T-cell (primary cell): ENCODE measurements around the gene TMPRSS9. TPM values are rescaled to one million over a fixed set of nuclear protein-coding genes. Genes with fewer than 3 reads are reported as not detected.

ENCODE experiments used
- ATAC-seq, 4 experiments: fragments of 200-7000 bp in 3 of 4; fragments of 150-1000 bp in 1 of 4; cut with Tn5 transposase; replicated peaks in 1 of 4; 1 replicate in 3 of 4; 2 replicates in 1 of 4; pipeline ENCODE4 v1.10.0; 2021; ENCODE audit warnings: moderate library complexity in 3 of 4, mild to moderate bottlenecking in 2 of 4, moderate number of reproducible peaks in 1 of 4
- CTCF ChIA-PET, 2 donors: fragments of 300-600 bp; sonication (Branson Sonifier 250); formaldehyde crosslinking; loops; one replicate each; lab custom pipeline; 2022; ENCODE audit warnings: antibody characterized with exemption in 2 of 2; lab: Charles Lee
- POLR2A ChIA-PET, 2 donors: fragments of 300-600 bp; sonication (Branson Sonifier 250); formaldehyde crosslinking; loops; one replicate each; lab custom pipeline; 2022; ENCODE audit warnings: antibody characterized with exemption in 2 of 2; lab: Charles Lee
- DNase-seq, 35 experiments: peaks; one replicate each; pipeline versions ENCODE4 v3.0.0 to v3.0.0-alpha.2; 2013 to 2023
- H3K27ac ChIP-seq: one replicate; pipeline ENCODE4 v1.5.1; 2013; ENCODE audit warnings: low read length
- H3K27me3 ChIP-seq, 2 experiments: replicated peaks in 1 of 2; 1 replicate in 1 of 2; 2 replicates in 1 of 2; pipeline versions ENCODE4 v1.6.1 to v1.7.0; 2013; ENCODE audit warnings: low read length in 1 of 2, mixed read lengths in 1 of 2; ENCODE audit not compliant: control insufficient read depth in 2 of 2, insufficient read depth in 2 of 2; ENCODE audit errors: extremely low read depth in 1 of 2
- H3K36me3 ChIP-seq, 2 donors: 1 replicate in 1 of 2; 2 replicates in 1 of 2; pipeline versions ENCODE4 v1.6.1 to v1.7.0; 2013; ENCODE audit warnings: low read length in 1 of 2; ENCODE audit not compliant: control insufficient read depth in 2 of 2, insufficient read depth in 1 of 2; ENCODE audit errors: extremely low read depth in 1 of 2
- H3K4me1 ChIP-seq, 2 experiments: 1 replicate in 1 of 2; 2 replicates in 1 of 2; pipeline versions ENCODE4 v1.6.1 to v1.7.0; 2013; ENCODE audit warnings: low read length in 2 of 2, mixed read lengths in 1 of 2; ENCODE audit not compliant: insufficient read depth in 2 of 2, control insufficient read depth in 1 of 2; ENCODE audit errors: extremely low read depth in 1 of 2
- H3K4me3 ChIP-seq, 2 donors: 1 replicate in 1 of 2; 2 replicates in 1 of 2; pipeline versions ENCODE4 v1.5.1 to v1.7.0; 2013; ENCODE audit warnings: mild to moderate bottlenecking in 2 of 2, low read length in 1 of 2, moderate library complexity in 1 of 2; ENCODE audit not compliant: control insufficient read depth in 1 of 2; ENCODE audit errors: extremely low read depth in 1 of 2
- H3K9me3 ChIP-seq: 2 replicates; pipeline ENCODE4 v1.7.0; 2013
- H3K27ac Mint-ChIP-seq, 2 donors: one replicate each; pipeline ENCODE4 v1.8.0; 2020 to 2021; ENCODE audit warnings: mild to moderate bottlenecking in 2 of 2, mixed read lengths in 2 of 2
- H3K27me3 Mint-ChIP-seq, 2 donors: one replicate each; pipeline ENCODE4 v1.8.0; 2021 to 2022; ENCODE audit warnings: mixed read lengths in 2 of 2
- H3K36me3 Mint-ChIP-seq: one replicate; pipeline ENCODE4 v1.8.0; 2021; ENCODE audit warnings: mixed read lengths
- H3K4me1 Mint-ChIP-seq, 3 donors: one replicate each; pipeline ENCODE4 v1.8.0; 2020 to 2022; ENCODE audit warnings: mixed read lengths in 3 of 3, mild to moderate bottlenecking in 1 of 3
- H3K4me3 Mint-ChIP-seq, 3 donors: one replicate each; pipeline ENCODE4 v1.8.0; 2020 to 2022; ENCODE audit warnings: mild to moderate bottlenecking in 3 of 3, mixed read lengths in 3 of 3, moderate library complexity in 3 of 3
- H3K9me3 Mint-ChIP-seq, 3 donors: one replicate each; pipeline ENCODE4 v1.8.0; 2020 to 2022; ENCODE audit warnings: mixed read lengths in 3 of 3
- WGBS: methylation state at CpG from one replicate; pipeline ENCODE4 v1.1.5; 2013; ENCODE audit warnings: missing lambda C conversion rate; ENCODE audit not compliant: insufficient coverage; 5-methylcytosine and 5-hydroxymethylcytosine counted together
- total RNA-seq, 35 experiments: library from RNA in 6 of 35; stranded (reverse) in 6 of 35; fragments of 120-200 nt in 1 of 35; gene quantifications; one replicate each; pipeline versions ENCODE4 v1.2.1 to v1.2.4 and lab custom pipeline; 2013 to 2026

Gene TMPRSS9
- total RNA-seq, 5 donors from 2014 or later (not counting 1 experiment from before 2014, with no cell fraction given), result not detected

DNA sequence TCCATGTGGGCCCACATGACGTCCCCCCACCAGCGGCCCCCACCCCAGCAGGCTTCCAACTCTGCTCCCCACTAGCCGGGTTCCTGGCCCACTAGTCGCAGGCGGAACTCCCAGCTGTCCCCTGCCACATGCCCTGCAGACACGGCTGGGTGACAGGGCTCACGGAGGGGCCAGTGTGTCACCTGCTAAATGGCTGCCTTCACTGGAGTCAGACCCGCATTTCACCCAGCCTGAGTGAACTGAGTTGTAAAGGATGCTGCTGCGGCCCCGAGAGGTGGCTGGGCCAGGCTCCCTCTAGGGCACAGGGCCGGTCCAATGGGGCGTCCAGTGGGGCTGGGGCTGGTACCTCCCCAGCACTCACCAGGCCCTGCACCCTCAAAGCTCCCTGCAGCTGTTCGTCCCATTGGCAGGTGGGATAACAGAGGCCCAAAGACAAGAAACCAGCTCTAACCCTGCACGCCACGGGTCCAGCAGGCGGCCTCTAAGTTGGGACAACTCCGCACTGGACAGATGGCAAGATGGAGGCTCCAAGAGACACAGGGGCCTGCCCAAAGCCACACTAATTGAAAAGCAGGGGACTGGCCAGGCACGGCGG is 93.5 kb downstream of the TMPRSS9 start:
- H3K9me3 ChIP-seq, result no peaks in the 10 kb centered on the region
- Mint-ChIP-seq H3K27me3 (no peaks in the 10 kb centered on the region), H3K4me3 (peak overlapping the region in 1 of 3 donors; percentile 22), H3K27ac (no peak overlapping the region), H3K36me3 (no peaks in the 10 kb centered on the region), H3K9me3 (no peaks in the 10 kb centered on the region), H3K4me1 (peaks cover 7 to 22% (median 20%) of the 10 kb centered on the region in 3 donors)
- ChIA-PET CTCF (interaction anchor here in 1 of 2 donors (0.6 kb wide), 1 partner anchor 181 kb away, joined by 3 read pairs; no protein-coding TSS in a partner anchor), POLR2A (no interaction called here)
- no peak overlapping the region for H3K27ac ChIP-seq
- ATAC-seq (no peak), DNase-seq (no peak)
- peaks cover 3 to 26% of the 10 kb centered on the region in 2 experiments for H3K4me1 ChIP-seq
- H3K4me3 ChIP-seq, result no peak overlapping the region
- no peaks in the 10 kb centered on the region for H3K27me3 ChIP-seq
- H3K36me3 ChIP-seq, result peaks cover 0 to 4% of the 10 kb centered on the region in 2 donors
- WGBS, result 94% methylated on average over 19 of the region's 19 CpGs

DNA sequence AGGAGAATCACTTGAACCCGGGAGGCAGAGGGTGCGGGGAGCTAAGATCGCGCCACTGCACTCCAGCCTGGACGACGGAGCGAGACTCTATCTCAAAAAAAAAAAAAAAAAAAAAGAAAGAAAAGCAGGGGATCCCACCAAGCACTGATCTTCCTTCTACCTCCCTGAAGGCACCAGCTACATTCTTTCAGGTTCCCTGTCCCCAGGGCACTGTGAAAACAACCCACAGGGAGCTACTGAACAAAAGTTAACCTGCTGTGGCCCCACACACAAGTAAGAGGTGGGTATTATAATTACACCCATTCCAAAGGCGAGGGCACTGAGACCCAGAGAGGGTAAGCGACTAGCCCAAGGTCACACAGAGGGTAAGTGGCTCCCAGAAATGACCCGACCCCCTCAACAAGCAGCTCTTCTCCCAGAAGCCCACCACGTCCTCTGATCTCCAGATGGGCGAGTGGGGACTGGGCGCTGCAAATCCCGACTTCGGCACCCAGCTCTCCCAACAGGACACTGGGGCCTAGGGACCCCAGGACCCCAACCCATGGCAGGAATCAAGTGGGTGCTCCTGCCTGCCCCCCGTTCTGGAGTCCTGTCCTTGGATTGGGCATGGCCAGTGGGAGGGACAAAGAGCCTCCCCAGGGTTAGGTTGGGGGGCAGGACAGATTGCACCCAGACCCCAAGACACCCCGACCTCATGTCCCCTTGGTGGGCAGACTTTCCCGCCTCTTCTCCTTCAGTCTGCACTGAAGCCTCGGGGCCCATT is 94.3 kb downstream of the TMPRSS9 start:
- H3K27ac ChIP-seq, result no peak overlapping the region
- no peaks in the 10 kb centered on the region for H3K36me3 Mint-ChIP-seq
- H3K36me3 ChIP-seq, result peaks cover 0 to 4% of the 10 kb centered on the region in 2 donors
- ATAC-seq (no peak), DNase-seq (no peak)
- peaks cover 7 to 20% (median 18%) of the 10 kb centered on the region in 3 donors for H3K4me1 Mint-ChIP-seq
- H3K4me3 Mint-ChIP-seq, result peak overlapping the region; percentile 78 to 86 (median 83)
- no peaks in the 10 kb centered on the region for H3K9me3 Mint-ChIP-seq
- POLR2A ChIA-PET, result interaction anchor here in 1 of 2 donors (0.5 kb wide), 1 partner anchor 15 kb away, joined by 4 read pairs; no protein-coding TSS in a partner anchor
- CTCF ChIA-PET, result interaction anchor here in 1 of 2 donors (0.6 kb wide), 1 partner anchor 180 kb away, joined by 3 read pairs; no protein-coding TSS in a partner anchor
- H3K27me3 ChIP-seq, result no peaks in the 10 kb centered on the region
- 85% methylated on average over 10 of the region's 19 CpGs for WGBS
- H3K27ac Mint-ChIP-seq, result no peak overlapping the region
- no peak overlapping the region for H3K4me3 ChIP-seq
- no peaks in the 10 kb centered on the region for H3K27me3 Mint-ChIP-seq
- H3K9me3 ChIP-seq, result no peaks in the 10 kb centered on the region
- H3K4me1 ChIP-seq, result peaks cover 3 to 26% of the 10 kb centered on the region in 2 experiments

DNA sequence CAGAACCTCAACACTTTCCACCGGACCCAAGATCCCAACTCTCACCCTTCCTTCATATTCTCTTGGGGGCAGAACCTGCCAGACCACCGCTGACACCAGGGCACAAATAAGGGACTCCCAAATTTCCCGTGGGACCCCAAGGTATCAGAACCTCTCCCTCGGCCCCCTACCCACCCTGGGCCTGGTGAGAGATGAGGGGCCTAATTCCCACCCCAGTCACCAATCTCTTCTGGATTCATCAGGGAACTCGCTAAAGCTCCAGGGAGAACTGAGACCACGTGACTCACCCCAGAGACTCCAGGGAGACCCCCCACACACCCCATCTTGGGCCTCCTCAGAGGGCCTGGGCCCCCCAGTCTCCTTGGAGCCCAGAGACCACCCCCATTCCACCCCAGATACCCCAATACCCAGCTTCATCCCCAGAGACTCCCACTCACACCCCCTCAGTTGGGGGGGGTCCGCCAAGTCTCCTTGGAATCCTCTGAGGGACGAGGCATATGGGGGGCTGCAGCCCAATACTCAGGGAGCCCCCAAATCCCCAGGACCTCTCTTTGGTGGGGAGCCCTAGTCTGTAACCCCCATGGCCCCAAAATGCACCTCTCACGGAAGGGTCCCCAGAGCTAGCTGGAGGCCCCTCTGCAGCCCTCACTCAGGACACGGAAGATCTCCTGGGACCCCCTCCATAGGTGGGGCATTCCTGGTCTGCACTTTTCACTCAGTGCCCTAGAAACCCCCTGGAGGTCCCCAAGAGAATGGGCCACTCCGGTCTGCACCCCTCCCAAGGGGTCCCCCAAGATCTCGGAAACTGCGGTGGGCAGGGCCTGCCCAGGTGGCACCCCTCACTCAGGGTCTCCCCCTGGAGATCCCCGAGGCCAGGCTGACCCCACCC is 95.1 kb downstream of the TMPRSS9 start:
- CTCF ChIA-PET, result interaction anchor here in 1 of 2 donors (0.9 to 1.4 kb wide), 2 partner anchors 167 to 726 kb away, joined by 3 to 7 read pairs; no protein-coding TSS in a partner anchor
- H3K27me3 Mint-ChIP-seq, result no peaks in the 10 kb centered on the region
- Histone ChIP-seq H3K27me3 (no peaks in the 10 kb centered on the region), H3K36me3 (peaks cover 0 to 4% of the 10 kb centered on the region in 2 donors), H3K27ac (peak overlapping the region; percentile 57), H3K4me1 (peaks cover 3 to 26% of the 10 kb centered on the region in 2 experiments), H3K9me3 (no peaks in the 10 kb centered on the region), H3K4me3 (peak overlapping the region; percentile 75 to 90)
- POLR2A ChIA-PET, result interaction anchor here in 1 of 2 donors (1.1 kb wide), 1 partner anchor 21 kb away, joined by 4 read pairs; no protein-coding TSS in a partner anchor
- H3K36me3 Mint-ChIP-seq, result no peaks in the 10 kb centered on the region
- H3K4me1 Mint-ChIP-seq, result peaks cover 7 to 19% (median 18%) of the 10 kb centered on the region in 3 donors
- ATAC-seq, result no peak
- peak overlapping the region; percentile 78 to 86 (median 83) for H3K4me3 Mint-ChIP-seq
- WGBS, result 65% methylated on average over 9 of the region's 14 CpGs
- H3K27ac Mint-ChIP-seq, result peak overlapping the region in 1 of 2 donors; percentile 66
- no peak for DNase-seq
- no peaks in the 10 kb centered on the region for H3K9me3 Mint-ChIP-seq

DNA sequence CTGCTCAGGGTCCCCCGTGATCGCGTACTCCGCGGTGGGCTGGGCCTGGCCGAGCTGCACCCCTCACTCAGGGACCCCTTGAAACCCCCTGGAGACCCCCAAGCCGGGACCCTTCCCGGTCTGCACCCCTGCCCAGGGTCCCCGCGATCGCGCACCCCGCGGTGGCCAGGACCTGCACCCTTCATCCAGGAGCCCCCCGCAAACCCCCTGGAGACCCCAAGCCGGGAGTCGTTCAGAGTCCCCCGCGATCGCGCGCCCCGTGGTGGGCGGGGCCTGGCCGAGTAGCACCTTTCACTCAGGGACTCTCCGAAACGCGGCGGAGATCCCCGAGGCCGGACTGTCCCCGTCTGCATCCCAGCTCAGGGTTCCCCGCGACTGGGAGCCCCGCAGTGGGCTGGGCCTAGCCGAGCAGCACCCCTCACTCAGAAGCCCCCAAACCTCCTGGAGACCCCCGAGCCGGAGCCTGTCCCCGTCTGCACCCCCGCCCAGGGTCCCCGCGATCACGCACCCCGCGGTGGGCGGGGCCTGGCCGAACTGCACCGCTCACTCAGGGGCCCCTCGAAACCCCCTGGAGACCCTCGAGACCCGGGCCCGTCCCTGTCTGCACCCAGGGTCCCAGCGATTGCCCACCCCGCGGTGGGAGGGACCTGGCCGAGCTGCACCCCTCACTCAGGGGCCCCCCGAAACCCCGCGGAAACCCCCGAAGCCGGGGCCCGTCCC is 95.9 kb downstream of the TMPRSS9 start:
- H3K27me3 Mint-ChIP-seq, result no peaks in the 10 kb centered on the region
- no peaks in the 10 kb centered on the region for H3K27me3 ChIP-seq
- H3K27ac Mint-ChIP-seq, result peak overlapping the region in 1 of 2 donors; percentile 48

DNA sequence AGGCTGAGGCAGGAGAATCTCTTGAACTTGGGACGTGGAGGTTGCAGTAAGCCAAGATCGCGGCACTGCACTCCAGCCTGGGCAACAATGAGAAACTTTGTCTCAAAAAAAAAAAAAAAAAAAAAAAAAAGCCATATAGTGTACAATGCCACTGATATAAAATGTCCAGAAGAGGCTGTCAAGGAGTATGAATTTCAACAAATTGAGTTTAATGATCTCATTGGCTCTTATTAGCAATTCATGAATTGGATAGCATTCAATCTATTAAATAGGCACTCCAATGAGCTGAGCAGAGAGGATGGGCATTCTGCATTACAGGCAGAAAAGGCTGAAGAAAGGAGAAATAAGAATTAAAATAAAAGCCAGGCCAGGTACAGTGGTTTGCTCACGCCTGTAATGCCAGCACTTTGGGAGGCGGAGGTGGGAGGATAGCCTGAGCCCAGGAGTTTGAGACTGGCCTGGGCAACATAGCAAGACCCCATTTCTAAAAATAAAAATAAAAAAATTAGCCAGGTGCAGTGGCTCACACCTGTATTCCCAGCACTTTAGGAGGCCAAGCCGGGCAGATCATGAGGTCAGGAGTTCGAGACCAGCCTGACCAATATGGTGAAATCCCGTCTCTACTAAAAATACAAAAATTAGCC is 97.5 kb downstream of the TMPRSS9 start:
- WGBS, result 100% methylated on average over 3 of the region's 8 CpGs
- H3K9me3 Mint-ChIP-seq, result no peaks in the 10 kb centered on the region

More for the DNA sequence above, 95.9 kb downstream of the TMPRSS9 start:
- ATAC-seq (peak; percentile 1 to 29 (median 20)), DNase-seq (peak in 30 of 35 experiments; percentile 15 to 78 (median 44))
- peaks cover 0 to 4% of the 10 kb centered on the region in 2 donors for H3K36me3 ChIP-seq
- H3K9me3 Mint-ChIP-seq, result no peaks in the 10 kb centered on the region
- ChIA-PET CTCF (interaction anchor here in 1 of 2 donors (0.9 to 1.4 kb wide), 4 partner anchors 20 to 727 kb away, joined by 3 to 7 read pairs (median 4); partner anchors contain the start of genes GADD45B and TIMM13), POLR2A (interaction anchor here (0.6 to 1.1 kb wide), 2 partner anchors 21 to 514 kb away, joined by 4 read pairs; no protein-coding TSS in a partner anchor)
- H3K4me3 Mint-ChIP-seq, result peak overlapping the region; percentile 78 to 86 (median 83)
- whole genome bisulfite sequencing, result 1% methylated on average over 61 of the region's 62 CpGs
- peaks cover 3 to 26% of the 10 kb centered on the region in 2 experiments for H3K4me1 ChIP-seq
- no peaks in the 10 kb centered on the region for H3K36me3 Mint-ChIP-seq
- H3K4me1 Mint-ChIP-seq, result peaks cover 9 to 19% (median 18%) of the 10 kb centered on the region in 3 donors
- H3K4me3 ChIP-seq, result peak overlapping the region; percentile 75 to 90
- peak overlapping the region; percentile 57 for H3K27ac ChIP-seq
- no peaks in the 10 kb centered on the region for H3K9me3 ChIP-seq

More for the DNA sequence above, 97.5 kb downstream of the TMPRSS9 start:
- Mint-ChIP-seq H3K4me3 (peak overlapping the region; percentile 76 to 82 (median 78)), H3K36me3 (no peaks in the 10 kb centered on the region), H3K4me1 (peaks cover 17 to 26% (median 20%) of the 10 kb centered on the region in 3 donors), H3K27me3 (no peaks in the 10 kb centered on the region), H3K27ac (peak overlapping the region; percentile 91 to 94)
- Histone ChIP-seq H3K27me3 (peaks cover 0 to 10% of the 10 kb centered on the region in 2 experiments), H3K4me1 (peaks cover 3 to 39% of the 10 kb centered on the region in 2 experiments), H3K9me3 (no peaks in the 10 kb centered on the region), H3K36me3 (peaks cover 0 to 4% of the 10 kb centered on the region in 2 donors), H3K27ac (peak overlapping the region; percentile 56), H3K4me3 (peak overlapping the region in 1 of 2 donors; percentile 46)
- ChIA-PET CTCF (interaction anchor here (0.6 to 1.1 kb wide), 4 partner anchors 18 to 650 kb away, joined by 3 to 6 read pairs (median 4); partner anchors contain the start of gene GADD45B (in 1 of the 2)), POLR2A (no interaction called here)
- no peak for ATAC-seq
- no peak for DNase-seq
